Measurements from ENCODE around the gene PLXNB3.

PLXNB3 gene

DNA sequence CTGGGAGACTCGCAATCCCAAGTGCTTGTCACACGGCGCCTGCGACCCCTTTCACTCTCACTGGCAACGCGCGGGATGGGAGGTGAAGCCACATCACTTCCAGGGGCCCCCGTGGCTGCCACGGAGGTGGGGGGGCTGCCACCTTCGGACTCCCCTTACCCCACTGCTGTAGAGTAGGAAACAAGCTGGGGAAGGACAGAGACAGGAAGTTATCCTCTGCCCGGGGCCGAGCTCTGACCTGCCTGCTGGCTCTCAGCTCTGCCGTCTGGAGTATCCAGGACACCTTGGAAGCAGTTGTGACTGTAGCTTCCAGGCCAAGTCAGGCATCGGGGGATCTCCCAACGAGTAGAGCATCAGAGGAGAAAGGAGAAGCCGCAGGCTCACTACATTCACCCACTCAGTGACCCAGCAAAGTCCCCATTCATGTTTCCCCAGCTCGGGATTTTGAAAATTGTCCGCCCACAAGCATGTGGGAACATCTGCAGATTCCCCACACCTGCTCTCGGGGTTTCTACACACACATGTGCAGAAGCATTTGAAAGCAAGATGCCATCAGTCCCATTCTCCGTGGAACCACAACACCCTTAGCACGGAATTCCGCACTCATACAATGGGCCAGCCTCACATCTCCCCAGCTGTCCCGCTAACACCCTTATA is 55.5 kb downstream of the PLXNB3 start:
- H3K9me2 ChIP-seq (replicated peaks; ENCODE audit: insufficient read depth, low read length): no peaks in the 10 kb centered on the region
- H3K4me1 ChIP-seq (ENCODE audit: low read length): no peaks in the 10 kb centered on the region
- H3F3A ChIP-seq (ENCODE audit: insufficient read depth, low read length): no peaks in the 10 kb centered on the region
- no peaks in the 10 kb centered on the region for H4K20me1 ChIP-seq (ENCODE audit: insufficient read depth, low read length)
- TF ChIP-seq EZH2phosphoT487 (IDR thresholded peaks at IDR 0.05; ENCODE audit: low read length) (no peak), EZH2 (optimal IDR thresholded peaks at IDR 0.05; ENCODE audit: low read depth, low read length) (no peak)
- TF ChIP-seq, protein P1, sequence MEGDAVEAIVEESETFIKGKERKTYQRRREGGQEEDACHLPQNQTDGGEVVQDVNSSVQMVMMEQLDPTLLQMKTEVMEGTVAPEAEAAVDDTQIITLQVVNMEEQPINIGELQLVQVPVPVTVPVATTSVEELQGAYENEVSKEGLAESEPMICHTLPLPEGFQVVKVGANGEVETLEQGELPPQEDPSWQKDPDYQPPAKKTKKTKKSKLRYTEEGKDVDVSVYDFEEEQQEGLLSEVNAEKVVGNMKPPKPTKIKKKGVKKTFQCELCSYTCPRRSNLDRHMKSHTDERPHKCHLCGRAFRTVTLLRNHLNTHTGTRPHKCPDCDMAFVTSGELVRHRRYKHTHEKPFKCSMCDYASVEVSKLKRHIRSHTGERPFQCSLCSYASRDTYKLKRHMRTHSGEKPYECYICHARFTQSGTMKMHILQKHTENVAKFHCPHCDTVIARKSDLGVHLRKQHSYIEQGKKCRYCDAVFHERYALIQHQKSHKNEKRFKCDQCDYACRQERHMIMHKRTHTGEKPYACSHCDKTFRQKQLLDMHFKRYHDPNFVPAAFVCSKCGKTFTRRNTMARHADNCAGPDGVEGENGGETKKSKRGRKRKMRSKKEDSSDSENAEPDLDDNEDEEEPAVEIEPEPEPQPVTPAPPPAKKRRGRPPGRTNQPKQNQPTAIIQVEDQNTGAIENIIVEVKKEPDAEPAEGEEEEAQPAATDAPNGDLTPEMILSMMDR (IDR thresholded peaks at IDR 0.05; ENCODE audit: low read length): no peak
- H3K79me2 ChIP-seq (ENCODE audit: low read length): no peaks in the 10 kb centered on the region
- H3K27ac ChIP-seq (ENCODE audit: low read length): no peak overlapping the region
- no peaks in the 10 kb centered on the region for H3K36me3 ChIP-seq (replicated peaks; ENCODE audit: insufficient read depth, low read length)
- no peak overlapping the region for H3K4me3 ChIP-seq (ENCODE audit: low read length)
- H2AFZ ChIP-seq (ENCODE audit: low read length): no peak overlapping the region
- H3K27me3 ChIP-seq (replicated peaks; ENCODE audit: insufficient read depth, low read length): peaks cover 23% of the 10 kb centered on the region
- no peak overlapping the region for H3K4me2 ChIP-seq (ENCODE audit: low read depth, low read length)
- DNase-seq: no peak
- H3K9me3 ChIP-seq (replicated peaks; ENCODE audit: insufficient read depth, low read length): no peaks in the 10 kb centered on the region
- no peak overlapping the region for H3K9ac ChIP-seq (ENCODE audit: low read length)

DNA sequence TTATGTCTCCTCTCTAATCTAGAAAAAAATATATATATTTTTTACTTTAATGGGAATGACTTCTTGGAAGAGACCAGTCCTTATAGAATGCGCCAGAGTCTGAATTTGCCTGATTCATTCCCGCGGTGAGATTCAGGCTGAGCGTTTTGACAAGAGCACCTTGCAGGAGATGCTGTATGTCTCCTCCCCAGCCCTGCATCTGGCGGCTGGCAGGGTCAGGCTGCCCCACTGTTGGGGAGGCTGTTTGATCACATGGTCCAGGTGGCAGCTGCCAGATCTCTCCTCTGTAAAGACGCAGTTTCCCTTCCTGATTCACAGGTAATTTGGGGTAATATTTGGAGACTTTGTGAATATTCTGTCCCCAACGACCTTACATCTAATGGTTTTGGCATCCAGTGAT is 56.6 kb downstream of the PLXNB3 start:
- Histone ChIP-seq H3K27me3 (replicated peaks; ENCODE audit: insufficient read depth, low read length) (peaks cover 31% of the 10 kb centered on the region), H3K9me3 (replicated peaks; ENCODE audit: insufficient read depth, low read length) (no peaks in the 10 kb centered on the region), H3K27ac (ENCODE audit: low read length) (no peak overlapping the region), H3K79me2 (ENCODE audit: low read length) (no peaks in the 10 kb centered on the region), H3K36me3 (replicated peaks; ENCODE audit: insufficient read depth, low read length) (no peaks in the 10 kb centered on the region), H3K9ac (ENCODE audit: low read length) (no peak overlapping the region), H4K20me1 (ENCODE audit: insufficient read depth, low read length) (no peaks in the 10 kb centered on the region), H2AFZ (ENCODE audit: low read length) (no peak overlapping the region), H3F3A (ENCODE audit: insufficient read depth, low read length) (no peaks in the 10 kb centered on the region), H3K4me3 (ENCODE audit: low read length) (no peak overlapping the region), H3K4me1 (ENCODE audit: low read length) (no peaks in the 10 kb centered on the region), H3K4me2 (ENCODE audit: low read depth, low read length) (no peak overlapping the region), H3K9me2 (replicated peaks; ENCODE audit: insufficient read depth, low read length) (no peaks in the 10 kb centered on the region)
- TF ChIP-seq, protein P1 (IDR thresholded peaks at IDR 0.05; ENCODE audit: low read length): no peak
- TF ChIP-seq EZH2phosphoT487 (IDR thresholded peaks at IDR 0.05; ENCODE audit: low read length): no peak
- TF ChIP-seq EZH2 (optimal IDR thresholded peaks at IDR 0.05; ENCODE audit: low read depth, low read length): no peak
- peak; percentile 10 for DNase-seq

DNA sequence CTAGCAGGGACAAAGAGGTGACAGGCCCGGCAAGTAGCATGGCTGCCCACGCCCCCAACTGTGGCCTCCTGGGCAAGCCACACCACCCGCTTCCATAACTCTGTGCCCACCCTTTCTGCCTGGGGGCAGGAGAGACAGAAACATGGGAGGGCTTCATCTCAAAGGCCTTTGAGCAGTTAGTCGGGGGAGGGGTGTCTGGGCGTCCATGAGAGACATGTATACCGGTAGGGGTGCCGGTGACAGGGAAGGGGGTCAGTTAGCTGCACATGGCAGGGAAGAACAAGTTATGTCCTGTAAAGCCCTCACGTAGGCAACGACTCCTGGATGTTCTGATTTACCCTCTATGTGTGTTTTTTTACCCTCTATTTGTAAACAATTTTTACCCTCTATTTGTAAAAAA is 57.0 kb downstream of the PLXNB3 start:
- Histone ChIP-seq H3K9me3 (replicated peaks; ENCODE audit: insufficient read depth, low read length) (no peaks in the 10 kb centered on the region), H3K9me2 (replicated peaks; ENCODE audit: insufficient read depth, low read length) (no peaks in the 10 kb centered on the region), H3K36me3 (replicated peaks; ENCODE audit: insufficient read depth, low read length) (no peaks in the 10 kb centered on the region), H4K20me1 (ENCODE audit: insufficient read depth, low read length) (no peaks in the 10 kb centered on the region), H3K79me2 (ENCODE audit: low read length) (no peaks in the 10 kb centered on the region), H3F3A (ENCODE audit: insufficient read depth, low read length) (no peaks in the 10 kb centered on the region), H3K27ac (ENCODE audit: low read length) (no peak overlapping the region), H3K4me2 (ENCODE audit: low read depth, low read length) (no peak overlapping the region), H3K4me1 (ENCODE audit: low read length) (no peaks in the 10 kb centered on the region), H3K27me3 (replicated peaks; ENCODE audit: insufficient read depth, low read length) (peaks cover 34% of the 10 kb centered on the region), H3K9ac (ENCODE audit: low read length) (no peak overlapping the region), H3K4me3 (ENCODE audit: low read length) (no peak overlapping the region), H2AFZ (ENCODE audit: low read length) (no peak overlapping the region)
- TF ChIP-seq EZH2 (optimal IDR thresholded peaks at IDR 0.05; ENCODE audit: low read depth, low read length) (no peak), EZH2phosphoT487 (IDR thresholded peaks at IDR 0.05; ENCODE audit: low read length) (no peak)
- TF ChIP-seq, protein P1 (IDR thresholded peaks at IDR 0.05; ENCODE audit: low read length): no peak
- no peak for DNase-seq

All from MM.1S (cell line).